Activated T-cell treated with anti-CD3 and anti-CD28 coated beads, Interleukin-2, amount 50 U/mL, for 72 hours (primary cell): ENCODE measurements around the gene TTN. TPM values are rescaled to one million over a fixed set of nuclear protein-coding genes. Genes with fewer than 3 reads are reported as not detected.
"Not testable (repeated sequence)": the region's sequence is repeated elsewhere in the genome, so short reads cannot be mapped to it uniquely, and the experiment has no call there.

Experiments
- ATAC-seq, 2 donors: fragments of 150-1000 bp; cut with Tn5 transposase; replicated peaks in 1 of 2; 2 replicates each; pipeline ENCODE4 v1.10.0; 2021; ENCODE audit warnings: moderate library complexity in 2 of 2, mild to moderate bottlenecking in 1 of 2
- DNase-seq, 2 donors: peaks; one replicate each; pipeline ENCODE4 v3.0.0; 2021 to 2022; ENCODE audit warnings: mixed read lengths in 1 of 2
- H3K27ac Mint-ChIP-seq: one replicate; pipeline ENCODE4 v1.8.0; 2022; ENCODE audit warnings: mild to moderate bottlenecking, moderate library complexity, mixed read lengths
- H3K27me3 Mint-ChIP-seq: one replicate; pipeline ENCODE4 v1.8.0; 2022; ENCODE audit warnings: low read depth, mixed read lengths
- H3K36me3 Mint-ChIP-seq, 2 donors: one replicate each; pipeline ENCODE4 v1.8.0; 2022; ENCODE audit warnings: mixed read lengths in 2 of 2, mild to moderate bottlenecking in 1 of 2; ENCODE audit not compliant: insufficient read depth in 2 of 2
- H3K4me1 Mint-ChIP-seq: one replicate; pipeline ENCODE4 v1.8.0; 2022; ENCODE audit warnings: low read depth, mixed read lengths
- H3K4me3 Mint-ChIP-seq, 2 donors: one replicate each; pipeline ENCODE4 v1.8.0; 2022; ENCODE audit warnings: mild to moderate bottlenecking in 2 of 2, mixed read lengths in 2 of 2, moderate library complexity in 2 of 2
- H3K9me3 Mint-ChIP-seq, 2 donors: one replicate each; pipeline ENCODE4 v1.8.0; 2022; ENCODE audit warnings: mixed read lengths in 2 of 2
- total RNA-seq, 2 donors: library from RNA; stranded (reverse); gene quantifications; one replicate each; pipeline ENCODE4 v1.2.3, GENCODE V29; 2022

The TTN gene
- total RNA-seq, 2 donors from 2014 or later = 6.6 to 6.9 TPM

DNA sequence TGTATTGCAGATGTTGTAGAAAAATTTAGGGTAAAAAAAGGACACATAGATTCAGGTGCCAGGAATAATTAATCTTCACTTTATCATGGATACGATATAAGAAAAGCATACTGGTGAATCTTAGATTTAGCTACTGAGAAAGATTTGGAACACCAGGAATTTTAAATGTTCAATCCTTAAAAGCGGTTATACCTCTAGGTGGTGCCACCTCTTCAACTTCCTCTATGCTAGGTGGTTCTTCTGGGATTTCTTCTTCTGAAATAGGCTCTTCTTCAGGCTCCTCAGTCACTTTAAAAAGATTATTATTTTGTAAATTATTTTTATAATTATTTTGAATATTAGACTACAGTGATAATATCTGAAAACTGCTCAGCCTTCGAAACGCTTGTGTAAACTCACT lies 133.1 kb downstream of the TTN start:
- Mint-ChIP-seq H3K4me3 (no peak overlapping the region), H3K27me3 (no peaks in the 10 kb centered on the region), H3K27ac (no peak overlapping the region), H3K36me3 (peaks cover 0 to 4% of the 10 kb centered on the region in 2 donors), H3K9me3 (no peaks in the 10 kb centered on the region), H3K4me1 (peaks cover 4% of the 10 kb centered on the region)
- ATAC-seq = no peak
- no peak for DNase-seq

DNA sequence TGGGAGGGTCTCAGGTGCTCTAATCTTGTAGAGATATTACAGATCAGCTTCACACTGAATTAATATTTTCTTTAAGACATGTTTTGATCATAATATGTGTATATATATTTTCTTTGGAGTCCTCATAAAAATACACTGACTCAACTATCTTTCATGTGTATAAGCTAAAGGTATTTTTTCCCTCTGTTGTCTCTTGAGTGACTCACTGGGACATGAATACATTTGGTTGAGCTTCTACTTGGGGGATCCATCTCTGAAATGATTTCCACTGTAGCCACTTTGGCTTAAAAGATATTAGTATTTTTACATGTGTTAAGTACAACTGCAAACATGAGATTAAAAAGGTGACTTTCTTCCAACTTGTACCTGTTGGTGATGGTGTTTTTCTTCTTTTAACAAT lies 140.8 kb downstream of the TTN start:
- Mint-ChIP-seq H3K36me3 (no peaks in the 10 kb centered on the region), H3K27ac (no peak overlapping the region), H3K9me3 (no peaks in the 10 kb centered on the region), H3K27me3 (no peaks in the 10 kb centered on the region), H3K4me1 (no peaks in the 10 kb centered on the region), H3K4me3 (no peak overlapping the region)
- no peak for ATAC-seq
- no peak for DNase-seq

DNA sequence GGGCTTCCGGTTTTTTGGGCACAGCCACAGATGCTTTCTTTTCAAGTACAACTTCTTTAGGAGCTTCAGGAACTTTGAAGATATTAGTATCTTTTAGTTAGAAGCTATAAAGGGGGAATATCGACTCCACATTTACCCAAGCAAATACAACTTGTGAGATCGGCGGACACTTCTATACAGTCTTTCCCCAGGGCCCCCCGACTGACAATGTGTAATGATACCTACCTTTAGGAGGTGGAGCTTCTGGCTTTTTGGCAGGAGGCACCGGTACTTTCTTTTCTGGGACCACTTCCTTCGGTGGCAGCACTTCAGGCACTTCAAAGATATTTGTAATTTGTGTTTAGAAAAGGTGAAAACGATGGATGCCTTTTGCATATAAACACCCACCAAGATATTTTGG lies 148.7 kb downstream of the TTN start:
- H3K36me3 Mint-ChIP-seq, DNase-seq, H3K4me1 Mint-ChIP-seq, H3K27me3 Mint-ChIP-seq, H3K9me3 Mint-ChIP-seq, H3K27ac Mint-ChIP-seq, ATAC-seq, H3K4me3 Mint-ChIP-seq: not testable (repeated sequence)

DNA sequence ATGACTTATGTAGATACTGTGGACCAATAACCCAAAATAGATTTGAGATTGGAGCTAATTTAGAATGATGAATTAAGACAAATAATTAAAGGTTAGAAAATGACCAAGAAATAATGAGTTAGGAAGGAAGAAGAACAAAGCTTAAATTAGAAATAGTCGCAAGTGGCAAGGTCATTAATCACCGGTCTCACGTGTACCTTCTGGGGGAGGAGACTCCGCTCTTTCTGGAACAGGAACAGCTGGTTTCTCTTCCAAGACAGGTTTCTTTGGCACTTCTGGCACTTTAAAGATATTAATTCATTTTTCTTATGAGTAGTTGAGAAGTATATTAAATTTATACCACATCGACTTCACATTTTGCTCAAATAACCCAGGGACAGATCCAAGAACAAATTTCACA lies 156.7 kb downstream of the TTN start:
- Mint-ChIP-seq H3K27ac (no peak overlapping the region), H3K4me1 (no peaks in the 10 kb centered on the region), H3K4me3 (no peak overlapping the region), H3K36me3 (no peaks in the 10 kb centered on the region), H3K9me3 (no peaks in the 10 kb centered on the region), H3K27me3 (no peaks in the 10 kb centered on the region)
- no peak for ATAC-seq
- DNase-seq = no peak

DNA sequence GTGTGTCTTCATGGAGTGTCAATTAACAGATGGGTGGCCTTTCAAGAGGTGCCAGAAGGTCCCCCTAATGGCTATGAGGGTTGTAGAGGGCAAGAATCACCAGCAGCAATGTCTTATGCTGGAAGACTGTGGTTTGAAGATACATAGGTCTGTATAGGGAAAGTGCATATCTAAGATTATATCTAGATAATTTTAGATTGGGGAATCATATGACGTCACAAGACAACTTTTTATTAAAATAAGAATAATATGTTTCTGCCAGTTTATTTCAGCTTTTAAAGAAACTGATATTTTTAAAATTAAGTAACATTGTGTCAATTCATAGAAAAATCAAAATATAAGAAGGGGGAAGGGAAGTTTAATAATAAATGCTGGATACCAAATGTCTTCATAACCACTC lies 162.3 kb downstream of the TTN start:
- Mint-ChIP-seq H3K4me3 (no peak overlapping the region), H3K9me3 (no peaks in the 10 kb centered on the region), H3K4me1 (no peaks in the 10 kb centered on the region), H3K27ac (no peak overlapping the region), H3K27me3 (no peaks in the 10 kb centered on the region), H3K36me3 (no peaks in the 10 kb centered on the region)
- no peak for ATAC-seq
- DNase-seq = no peak

DNA sequence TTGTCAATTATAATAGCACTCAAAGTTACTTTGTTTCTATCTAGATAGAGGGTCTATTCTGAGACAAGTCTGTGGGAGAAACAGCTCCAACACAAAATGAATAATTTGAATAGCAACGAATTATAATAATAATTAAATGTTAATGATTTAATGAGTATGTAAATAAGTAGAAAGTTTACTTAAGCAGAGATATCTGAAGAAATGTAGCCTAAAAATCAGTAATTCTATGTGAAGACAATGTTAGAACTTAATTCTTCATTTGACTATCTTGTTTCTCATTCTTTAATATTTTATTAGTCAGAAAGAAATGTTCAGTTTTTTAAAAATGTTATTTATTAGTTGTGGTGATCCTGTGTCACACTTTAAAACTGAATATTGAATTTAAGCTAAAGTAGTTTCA lies 165.7 kb downstream of the TTN start:
- no peak for DNase-seq
- Mint-ChIP-seq H3K4me1 (no peaks in the 10 kb centered on the region), H3K4me3 (no peak overlapping the region), H3K27ac (no peak overlapping the region), H3K36me3 (no peaks in the 10 kb centered on the region), H3K9me3 (no peaks in the 10 kb centered on the region), H3K27me3 (no peaks in the 10 kb centered on the region)
- ATAC-seq = no peak

DNA sequence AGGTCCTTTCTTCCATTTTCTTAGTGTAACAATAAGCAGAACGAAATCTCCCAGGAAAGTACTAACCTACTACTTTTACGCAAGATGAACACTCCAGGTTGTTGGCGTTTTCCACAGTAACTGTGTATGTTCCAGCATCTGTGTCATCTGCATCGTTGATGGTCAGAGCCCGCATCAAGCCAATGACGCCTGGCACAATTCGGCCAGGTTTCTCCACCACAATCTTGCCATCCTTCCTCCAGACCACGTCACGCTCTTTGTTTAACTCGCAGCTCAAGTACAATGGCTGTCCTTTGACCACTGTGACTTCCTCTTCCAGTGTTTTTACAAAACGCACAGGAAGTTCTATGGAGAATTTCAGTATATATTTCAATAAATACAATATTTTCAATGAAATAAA lies 171.3 kb downstream of the TTN start:
- peaks cover 0 to 1% of the 10 kb centered on the region in 2 donors for H3K36me3 Mint-ChIP-seq
- no peaks in the 10 kb centered on the region for H3K27me3 Mint-ChIP-seq
- DNase-seq (no peak), ATAC-seq (no peak)
- H3K27ac Mint-ChIP-seq = no peak overlapping the region
- H3K4me3 Mint-ChIP-seq = no peak overlapping the region
- H3K4me1 Mint-ChIP-seq = no peaks in the 10 kb centered on the region
- H3K9me3 Mint-ChIP-seq = no peaks in the 10 kb centered on the region

DNA sequence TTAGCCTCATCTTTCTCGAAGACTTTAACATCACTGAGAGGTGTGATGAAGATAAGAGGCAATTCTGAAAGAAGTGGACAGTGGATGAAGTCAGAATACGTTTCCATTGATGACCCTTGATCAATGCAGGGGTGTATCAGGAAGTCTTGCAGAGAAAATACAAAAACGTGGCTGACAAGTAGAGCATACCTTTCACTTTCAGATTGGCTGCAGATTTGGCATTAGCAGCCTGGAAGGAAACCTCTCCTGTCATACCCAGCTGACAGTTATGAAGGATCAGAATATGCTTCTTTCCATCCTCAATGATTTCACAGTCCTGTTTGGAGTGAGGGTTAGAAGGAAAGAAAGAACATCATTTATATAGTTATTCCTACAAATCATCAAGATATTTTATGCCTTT lies 174.5 kb downstream of the TTN start:
- no peaks in the 10 kb centered on the region for H3K27me3 Mint-ChIP-seq
- peaks cover 0 to 3% of the 10 kb centered on the region in 2 donors for H3K36me3 Mint-ChIP-seq
- H3K4me3 Mint-ChIP-seq = no peak overlapping the region
- no peak for DNase-seq
- no peaks in the 10 kb centered on the region for H3K9me3 Mint-ChIP-seq
- no peak for ATAC-seq
- H3K27ac Mint-ChIP-seq = no peak overlapping the region
- H3K4me1 Mint-ChIP-seq = no peaks in the 10 kb centered on the region

DNA sequence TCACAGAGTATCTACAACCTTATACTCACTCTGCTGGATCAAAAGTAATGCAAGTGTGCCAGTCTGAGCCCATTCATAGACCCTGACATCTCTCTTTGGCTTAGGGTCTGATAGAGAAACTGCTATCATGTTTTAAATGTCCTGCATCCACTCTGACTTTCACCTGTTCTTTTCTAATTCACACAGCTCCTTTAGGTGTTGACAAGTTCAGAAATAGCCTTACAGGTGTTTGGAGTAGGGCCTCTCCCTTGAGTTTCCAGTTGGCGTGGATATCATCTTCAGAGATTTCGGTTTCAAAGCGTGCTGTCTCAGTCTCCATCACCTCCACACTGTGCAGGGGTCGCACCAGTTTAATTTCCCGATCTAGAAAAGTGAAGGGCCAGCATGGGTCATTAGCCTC lies 176.6 kb downstream of the TTN start:
- H3K36me3 Mint-ChIP-seq = peaks cover 0 to 3% of the 10 kb centered on the region in 2 donors
- H3K27me3 Mint-ChIP-seq = no peaks in the 10 kb centered on the region
- no peak for ATAC-seq
- H3K4me3 Mint-ChIP-seq = no peak overlapping the region
- H3K4me1 Mint-ChIP-seq = no peaks in the 10 kb centered on the region
- no peak overlapping the region for H3K27ac Mint-ChIP-seq
- H3K9me3 Mint-ChIP-seq = no peaks in the 10 kb centered on the region
- DNase-seq = no peak

DNA sequence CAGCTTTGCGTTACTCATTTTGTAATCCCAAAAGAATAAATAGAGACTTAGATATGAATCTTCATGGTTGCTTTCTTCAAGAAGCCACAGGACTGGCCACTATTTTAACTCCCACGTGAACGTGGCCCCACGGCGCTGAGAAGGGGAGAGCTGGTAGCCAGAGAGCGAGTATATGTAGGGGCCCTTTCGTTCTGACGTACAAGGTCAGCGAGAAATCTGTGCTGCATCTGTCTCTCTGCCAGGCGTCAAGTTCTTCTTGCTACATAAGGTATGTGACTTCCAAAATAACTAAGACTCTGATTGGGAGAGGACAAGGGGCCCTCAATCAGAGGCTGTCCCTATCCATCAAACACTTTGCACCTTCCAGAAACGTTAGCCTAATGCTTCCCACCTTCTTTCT lies 177.8 kb downstream of the TTN start:
- Mint-ChIP-seq H3K27me3 (no peaks in the 10 kb centered on the region), H3K4me3 (no peak overlapping the region), H3K36me3 (peaks cover 0 to 2% of the 10 kb centered on the region in 2 donors), H3K9me3 (no peaks in the 10 kb centered on the region), H3K4me1 (no peaks in the 10 kb centered on the region), H3K27ac (no peak overlapping the region)
- no peak for ATAC-seq
- no peak for DNase-seq

DNA sequence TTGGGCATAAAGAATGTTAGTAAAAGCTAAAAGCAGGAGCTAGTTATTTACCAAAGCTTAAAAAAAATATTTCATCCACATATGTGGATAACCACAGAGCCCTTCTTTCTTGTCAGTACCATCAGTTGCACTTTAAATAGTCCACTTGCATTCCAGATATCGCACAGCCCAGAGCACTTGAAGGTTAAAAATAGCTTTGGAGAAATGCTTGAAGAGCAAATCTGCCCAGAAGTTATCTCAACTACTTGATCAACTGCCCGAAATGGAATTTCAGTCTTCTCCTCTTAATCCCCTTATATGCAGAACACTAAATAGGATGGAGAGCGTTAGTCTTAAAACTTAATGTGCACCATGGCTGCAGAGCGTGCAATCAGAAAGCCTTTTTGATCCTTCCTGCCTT lies 178.6 kb downstream of the TTN start:
- H3K9me3 Mint-ChIP-seq = no peaks in the 10 kb centered on the region
- no peak overlapping the region for H3K27ac Mint-ChIP-seq
- ATAC-seq (no peak), DNase-seq (no peak)
- H3K27me3 Mint-ChIP-seq = no peaks in the 10 kb centered on the region
- H3K36me3 Mint-ChIP-seq = peaks cover 0 to 2% of the 10 kb centered on the region in 2 donors
- no peaks in the 10 kb centered on the region for H3K4me1 Mint-ChIP-seq
- H3K4me3 Mint-ChIP-seq = no peak overlapping the region

DNA sequence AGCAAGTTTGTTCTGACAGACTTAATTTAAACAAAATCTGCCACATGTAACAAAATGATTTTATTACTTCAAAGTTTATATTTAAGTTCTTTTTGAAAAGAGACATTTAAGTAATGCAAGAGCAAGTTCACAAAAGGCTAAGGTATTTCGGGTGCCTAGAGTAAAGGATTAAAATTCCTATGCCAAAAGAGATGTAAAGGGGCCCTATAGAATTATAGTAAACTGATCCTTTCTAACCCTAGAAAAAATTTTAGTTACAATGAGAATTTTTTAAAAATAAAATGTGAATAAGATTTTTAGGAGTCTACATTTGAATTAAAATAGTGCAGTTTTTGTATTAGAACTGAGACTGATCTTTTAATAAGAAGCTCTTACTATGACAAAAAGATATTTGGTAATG lies 179.8 kb downstream of the TTN start:
- ATAC-seq (no peak), DNase-seq (no peak)
- peaks cover 0 to 2% of the 10 kb centered on the region in 2 donors for H3K36me3 Mint-ChIP-seq
- no peak overlapping the region for H3K4me3 Mint-ChIP-seq
- no peaks in the 10 kb centered on the region for H3K4me1 Mint-ChIP-seq
- no peaks in the 10 kb centered on the region for H3K27me3 Mint-ChIP-seq
- H3K27ac Mint-ChIP-seq = no peak overlapping the region
- H3K9me3 Mint-ChIP-seq = no peaks in the 10 kb centered on the region

DNA sequence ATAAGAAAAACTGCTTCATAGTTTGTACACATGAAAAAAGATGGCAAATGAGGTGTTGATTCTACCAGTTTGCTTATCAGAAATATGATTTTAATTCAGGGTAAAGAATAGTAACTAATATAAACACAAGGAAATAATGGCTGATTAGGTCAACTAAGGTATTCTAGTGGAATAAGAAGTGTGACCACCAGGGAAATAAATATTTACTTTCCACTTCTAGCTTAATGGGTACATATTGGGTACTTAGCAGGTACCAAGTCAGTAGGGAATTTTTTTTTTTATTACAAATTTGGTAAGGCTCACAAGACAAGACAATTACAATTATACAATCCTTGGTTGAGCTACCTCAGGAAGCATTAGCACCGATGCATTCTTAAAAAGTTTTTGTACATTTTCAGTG lies 191.3 kb downstream of the TTN start:
- Mint-ChIP-seq H3K36me3 (peaks cover 5 to 6% of the 10 kb centered on the region in 2 donors), H3K4me3 (no peak overlapping the region), H3K27ac (no peak overlapping the region), H3K27me3 (no peaks in the 10 kb centered on the region), H3K4me1 (no peaks in the 10 kb centered on the region), H3K9me3 (no peaks in the 10 kb centered on the region)
- DNase-seq = no peak
- ATAC-seq = no peak

DNA sequence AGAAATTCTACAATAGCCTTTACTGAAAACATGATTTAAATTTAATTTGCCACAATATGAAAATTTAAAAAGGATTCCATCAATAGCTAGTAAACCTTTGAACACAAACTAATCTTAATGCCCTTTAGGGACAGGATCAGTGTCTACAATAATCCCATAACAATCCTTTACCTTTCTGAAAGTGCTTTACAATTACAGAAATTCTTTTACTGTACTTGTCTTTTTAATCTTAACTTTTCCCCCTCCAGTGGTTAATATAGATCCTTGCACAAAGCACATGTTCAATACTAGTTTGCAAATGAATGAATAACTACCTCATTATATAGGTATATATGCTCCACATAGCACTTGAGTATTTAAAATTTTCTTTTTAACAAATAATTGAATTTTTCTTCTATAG lies 204.3 kb downstream of the TTN start:
- Mint-ChIP-seq H3K9me3 (no peaks in the 10 kb centered on the region), H3K27me3 (no peaks in the 10 kb centered on the region), H3K27ac (no peak overlapping the region), H3K4me3 (no peak overlapping the region), H3K36me3 (peaks cover 2% of the 10 kb centered on the region in 2 donors), H3K4me1 (no peaks in the 10 kb centered on the region)
- no peak for DNase-seq
- no peak for ATAC-seq

DNA sequence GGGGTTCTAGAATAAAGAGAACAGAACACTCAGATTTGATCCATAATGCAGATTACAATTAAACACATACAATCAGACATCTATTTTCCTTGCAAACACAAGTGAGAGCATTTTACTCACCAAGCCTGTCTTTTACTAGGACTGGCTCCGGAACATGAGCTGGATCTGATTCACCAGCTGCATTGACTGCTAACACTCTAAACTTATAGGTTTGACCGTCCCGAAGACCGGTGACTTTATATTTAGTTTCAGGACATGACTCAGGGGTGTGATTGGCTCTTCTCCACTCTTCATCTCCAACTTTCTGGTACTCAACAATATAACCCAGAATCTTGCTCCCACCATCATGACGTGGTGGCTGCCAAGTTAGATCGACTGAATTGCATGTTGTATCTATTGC lies 214.6 kb downstream of the TTN start:
- no peaks in the 10 kb centered on the region for H3K9me3 Mint-ChIP-seq
- DNase-seq (no peak), ATAC-seq (no peak)
- no peaks in the 10 kb centered on the region for H3K4me1 Mint-ChIP-seq
- no peaks in the 10 kb centered on the region for H3K27me3 Mint-ChIP-seq
- no peak overlapping the region for H3K27ac Mint-ChIP-seq
- H3K4me3 Mint-ChIP-seq = no peak overlapping the region
- peaks cover 6 to 7% of the 10 kb centered on the region in 2 donors for H3K36me3 Mint-ChIP-seq
